A172 (cell line): ENCODE data around the gene HOXA1. TPM values are rescaled to one million over a fixed set of nuclear protein-coding genes. Genes with fewer than 3 reads are reported as not detected.
"Not testable (repeated sequence)": the region's sequence is repeated elsewhere in the genome, so short reads cannot be mapped to it uniquely, and the experiment has no call there.

Experiments used
- DNase-seq: peaks from one replicate; pipeline ENCODE4 v3.0.0-alpha.2; 2015; ENCODE audit warnings: low spot score
- total RNA-seq: library from RNA; depleted of rRNA; stranded (reverse); fragments of >200 nt; shearing (Covaris generic); gene quantifications from 2 replicates; pipeline ENCODE4 v1.2.3, GENCODE V29; 2014; rRNA removed

The HOXA1 gene
- total RNA-seq, 1 experiment from 2014 or later: not detected

GRCh38 chr7:27046854-27047549 lies 48.8 kb downstream of the HOXA1 start:
- peak; percentile 73 for DNase-seq

GRCh38 chr7:27045972-27046371 lies 49.8 kb downstream of the HOXA1 start:
- not testable (repeated sequence) for DNase-seq

- not testable (repeated sequence) for DNase-seq
Observed at GRCh38 chr7:27045066-27045465, 50.7 kb downstream of the HOXA1 start.

Other genes with a start within 250 kb of the HOXA1 start
- 33.7 and 36.4 TPM in 2 replicates for gene SKAP2, start 231.4 kb downstream of the HOXA1 start, total RNA-seq
- 0.17 TPM in 1 of 2 replicates, not detected in the other for gene HOXA2, start 6.7 kb upstream of the HOXA1 start, total RNA-seq
- gene HOXA4, start 34.8 kb upstream of the HOXA1 start, total RNA-seq: 2.0 and 3.4 TPM in 2 replicates
- gene HOXA5, start 47.7 kb upstream of the HOXA1 start, total RNA-seq: 0.98 and 1.9 TPM in 2 replicates
- gene HOXA6, start 51.8 kb upstream of the HOXA1 start, total RNA-seq: 0.48 TPM in 1 of 2 replicates, not detected in the other
- gene HOXA3, start 56.6 kb upstream of the HOXA1 start, total RNA-seq: 0.07 and 0.41 TPM in 2 replicates
- not detected in 2 replicates for gene HOXA7, start 60.7 kb upstream of the HOXA1 start, total RNA-seq
- 74.8 and 88.6 TPM in 2 replicates for gene HOXA9, start 69.5 kb upstream of the HOXA1 start, total RNA-seq
- gene HOXA10, start 78.3 kb upstream of the HOXA1 start, total RNA-seq: 26.4 and 30.7 TPM in 2 replicates
- 1.2 TPM in 2 replicates for gene HOXA11, start 89.2 kb upstream of the HOXA1 start, total RNA-seq
- 3.2 and 4.7 TPM in 2 replicates for gene HOXA13, start 104.1 kb upstream of the HOXA1 start, total RNA-seq
- gene EVX1, start 146.8 kb upstream of the HOXA1 start, total RNA-seq: not detected in 2 replicates